GM12878 (cell line): ENCODE data around the gene SMARCD2. TPM values are rescaled to one million over a fixed set of nuclear protein-coding genes. Genes with fewer than 3 reads are reported as not detected.

ENCODE experiments used
- ATAC-seq: fragments of 200-7000 bp; cut with Tn5 transposase; 3 replicates; pipeline ENCODE4 v1.9.1; 2020; ENCODE audit warnings: mild to moderate bottlenecking, moderate library complexity
- BruUV-seq: library from RNA; stranded (reverse); fragments of 400-500 nt; replicated peaks from 2 replicates; lab custom pipeline; 2021; lab: Mats Ljungman, UMichigan
- CTCF ChIA-PET: fragments of 300-600 bp; sonication (Branson Sonifier 250); formaldehyde crosslinking; extraction: SDS; loops from one replicate; lab custom pipeline; 2021; ENCODE audit warnings: inconsistent platforms; lab: Yijun Ruan, JAX
- POLR2A ChIA-PET: fragments of 350-600 bp; formaldehyde crosslinking; extraction: SDS; loops from one replicate; lab custom pipeline; 2021; ENCODE audit warnings: inconsistent platforms; lab: Charles Lee
- RAD21 ChIA-PET: fragments of 300-600 bp; sonication (Branson Sonifier 250); formaldehyde crosslinking; loops from one replicate; lab custom pipeline; 2023; ENCODE audit warnings: antibody characterized with exemption; ENCODE audit not compliant: unreplicated experiment; lab: Charles Lee
- SMC1A ChIA-PET: fragments of 300-600 bp; sonication (Branson Sonifier 250); formaldehyde crosslinking; loops from one replicate; lab custom pipeline; 2023; ENCODE audit not compliant: unreplicated experiment, uncharacterized antibody; lab: Charles Lee
- DNase-seq: peaks from one replicate; pipeline ENCODE4 v3.0.0-alpha.2; 2011; ENCODE audit warnings: low read depth, low spot score
- FAIRE-seq: peaks from 3 replicates; lab custom pipeline; 2011; peaks lifted over from hg19 to GRCh38; lab: Jason Lieb, UNC
- H2AFZ ChIP-seq: 2 replicates; pipeline ENCODE4 v1.6.0; 2011; ENCODE audit warnings: low read depth, low read length, control low read depth; ENCODE audit not compliant: control insufficient read depth
- H3K27ac ChIP-seq: 2 replicates; pipeline ENCODE4 v1.5.1; 2011; ENCODE audit warnings: control low read depth; ENCODE audit not compliant: control insufficient read depth, insufficient read depth
- H3K27me3 ChIP-seq, 2 experiments: replicated peaks in 1 of 2; 2 replicates each; pipeline versions ENCODE4 v1.6.0 to v1.6.1; 2011; ENCODE audit warnings: low read length in 1 of 2; ENCODE audit not compliant: control insufficient read depth in 2 of 2, insufficient read depth in 2 of 2
- H3K36me3 ChIP-seq, 2 experiments: 2 replicates each; pipeline ENCODE4 v1.5.1; 2011; ENCODE audit warnings: low read length in 1 of 2; ENCODE audit not compliant: control insufficient read depth in 2 of 2, insufficient read depth in 2 of 2
- H3K4me1 ChIP-seq: 2 replicates; pipeline ENCODE4 v1.6.1; 2011; ENCODE audit warnings: mild to moderate bottlenecking, low read length, moderate library complexity, mixed read lengths; ENCODE audit not compliant: control insufficient read depth, insufficient read depth
- H3K4me2 ChIP-seq: 2 replicates; pipeline ENCODE4 v1.6.0; 2011; ENCODE audit warnings: control low read depth; ENCODE audit not compliant: control insufficient read depth, insufficient read depth
- H3K4me3 ChIP-seq: fragments of 200-600 bp; sonication (generic); 2 replicates; pipeline ENCODE4 v1.5.1; 2016
- H3K79me2 ChIP-seq: 2 replicates; pipeline ENCODE4 v1.6.0; 2011; ENCODE audit warnings: low read length; ENCODE audit not compliant: control insufficient read depth, insufficient read depth
- H3K9ac ChIP-seq: 2 replicates; pipeline ENCODE4 v1.8.0; 2011; ENCODE audit warnings: low read length, control low read depth, mixed read lengths; ENCODE audit not compliant: control insufficient read depth, insufficient read depth
- H3K9me3 ChIP-seq: replicated peaks from 3 replicates; pipeline ENCODE4 v1.5.1; 2011; ENCODE audit warnings: mild to moderate bottlenecking, low read length; ENCODE audit not compliant: control insufficient read depth, insufficient read depth
- H4K20me1 ChIP-seq: 2 replicates; pipeline ENCODE4 v1.6.0; 2011; ENCODE audit not compliant: control insufficient read depth, insufficient read depth
- KDM1A ChIP-seq: fragments of 200-600 bp; sonication (generic); IDR thresholded peaks from 2 replicates; pipeline ENCODE4 v1.6.1; 2016; ENCODE audit warnings: borderline replicate concordance
- POLR2A ChIP-seq: IDR thresholded peaks from 2 replicates; pipeline ENCODE4 v1.6.1; 2011; ENCODE audit warnings: low read depth, mild to moderate bottlenecking, low read length
- SUZ12 ChIP-seq: fragments of 200-600 bp; sonication (generic); IDR thresholded peaks from one replicate; pipeline ENCODE4 v1.6.1; 2018; ENCODE audit warnings: antibody characterized with exemption, mild to moderate bottlenecking; ENCODE audit not compliant: unreplicated experiment
- ZBTB40 ChIP-seq: fragments of 450-650 bp; IDR thresholded peaks from 2 replicates; pipeline ENCODE4 v1.6.1; 2016; ENCODE audit warnings: mild to moderate bottlenecking, moderate library complexity, borderline replicate concordance
- WGBS: methylation state at CpG from one replicate; pipeline ENCODE4 v1.1.6; 2016; ENCODE audit warnings: low lambda C conversion rate; ENCODE audit not compliant: insufficient replicate concordance, insufficient coverage; ENCODE audit errors: missing lambda C conversion rate; 5-methylcytosine and 5-hydroxymethylcytosine counted together
- in situ Hi-C: fragments of 300-500 bp; cut with MboI; formaldehyde crosslinking; loops from 9 replicates; pipeline ENCODE4 v1.14.3; 2018; ENCODE audit warnings: mixed read lengths
- intact Hi-C: fragments of 100-400 bp; cut with micrococcal nuclease; formaldehyde crosslinking; loops from one replicate; pipeline ENCODE4 v1.14.2; 2022; ENCODE audit not compliant: unreplicated experiment
- polyA plus RNA-seq, 11 experiments: library from polyadenylated mRNA; depleted of rRNA in 4 of 11; unstranded in 6 of 11; stranded (reverse) in 5 of 11; fragments of >200 nt; fragmentation: Nextera tagmentation in 4 of 11; fragmentation: Illumina TruSeq in 1 of 11; extraction: Ambion mirVana in 4 of 11; extraction: Trizol in 1 of 11; gene quantifications; 1 replicate in 1 of 11; 2 replicates in 10 of 11; pipeline versions ENCODE4 v1.2.1 to v1.2.3, GENCODE V29; 2011 to 2016; ENCODE audit warnings: inconsistent platforms in 2 of 11, missing spikeins in 2 of 11, low read depth in 1 of 11
- total RNA-seq, 4 experiments: library from RNA; depleted of rRNA in 3 of 4; stranded (reverse); fragments of >200 nt in 3 of 4; fragmentation: Illumina TruSeq in 1 of 4; extraction: Trizol in 1 of 4; gene quantifications; 2 replicates each; pipeline versions ENCODE4 v1.2.1 to v1.2.3, GENCODE V29; 2013 to 2021
- TF ChIP-seq, protein P1 (sequence below): fragments of 450-650 bp; IDR thresholded peaks from 2 replicates; pipeline ENCODE4 v1.6.1; 2017; ENCODE audit warnings: low read depth, mild to moderate bottlenecking, moderate library complexity

SMARCD2 gene
- total and polyA plus RNA-seq, 10 of the 15 experiments (the other 5 are each of a cell fraction or from before 2014, with no cell fraction given): 2.4 to 111 (median 63.6) TPM

DNA sequence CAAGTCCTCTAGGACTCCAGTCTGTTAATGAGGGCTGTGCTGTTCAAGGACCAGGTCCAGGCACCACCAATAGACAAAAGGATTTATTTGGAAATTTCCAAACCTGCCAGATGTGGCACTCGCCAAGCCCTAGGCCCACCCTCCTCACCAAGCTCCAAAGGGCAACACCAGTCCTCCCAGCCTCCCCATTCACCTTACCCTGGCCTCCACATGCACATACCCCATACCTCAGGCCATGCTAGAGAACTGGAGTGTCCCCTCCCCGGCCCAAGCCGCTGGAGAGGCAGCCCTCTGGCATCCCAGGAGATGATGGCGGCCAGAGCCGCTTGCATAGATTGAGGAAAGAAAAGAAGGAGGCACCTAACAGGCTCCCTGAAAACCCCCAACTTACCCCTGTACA, 10.5 kb downstream of the SMARCD2 start:
- intact Hi-C loops (no loop called here), in situ Hi-C loops (loop anchor here (25.0 kb wide), 1 partner anchor 395 kb away; the partner anchor contains the start of gene CYB561)
- Histone ChIP-seq H2AFZ (no peak overlapping the region), H3K79me2 (peaks cover 31% of the 10 kb centered on the region), H3K4me3 (no peak overlapping the region), H3K9ac (no peak overlapping the region), H4K20me1 (no peaks in the 10 kb centered on the region), H3K4me2 (no peak overlapping the region), H3K27me3 (no peaks in the 10 kb centered on the region), H3K9me3 (no peaks in the 10 kb centered on the region), H3K27ac (no peak overlapping the region), H3K36me3 (peaks cover 33 to 48% of the 10 kb centered on the region in 2 experiments), H3K4me1 (peaks cover 10% of the 10 kb centered on the region)
- POLR2A ChIA-PET: interaction anchor here (0.6 kb wide), 1 partner anchor 52 kb away, joined by 3 read pairs; no protein-coding TSS in a partner anchor
- SMC1A ChIA-PET: no interaction called here
- TF ChIP-seq, protein P1, sequence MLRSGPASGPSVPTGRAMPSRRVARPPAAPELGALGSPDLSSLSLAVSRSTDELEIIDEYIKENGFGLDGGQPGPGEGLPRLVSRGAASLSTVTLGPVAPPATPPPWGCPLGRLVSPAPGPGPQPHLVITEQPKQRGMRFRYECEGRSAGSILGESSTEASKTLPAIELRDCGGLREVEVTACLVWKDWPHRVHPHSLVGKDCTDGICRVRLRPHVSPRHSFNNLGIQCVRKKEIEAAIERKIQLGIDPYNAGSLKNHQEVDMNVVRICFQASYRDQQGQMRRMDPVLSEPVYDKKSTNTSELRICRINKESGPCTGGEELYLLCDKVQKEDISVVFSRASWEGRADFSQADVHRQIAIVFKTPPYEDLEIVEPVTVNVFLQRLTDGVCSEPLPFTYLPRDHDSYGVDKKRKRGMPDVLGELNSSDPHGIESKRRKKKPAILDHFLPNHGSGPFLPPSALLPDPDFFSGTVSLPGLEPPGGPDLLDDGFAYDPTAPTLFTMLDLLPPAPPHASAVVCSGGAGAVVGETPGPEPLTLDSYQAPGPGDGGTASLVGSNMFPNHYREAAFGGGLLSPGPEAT: no peak
- TF ChIP-seq POLR2A: peak; percentile 39; the same call in 1 of the 2 replicates
- RAD21 ChIA-PET: no interaction called here
- no peak for FAIRE-seq
- ATAC-seq: no peak
- no peak for DNase-seq
- CTCF ChIA-PET: interaction anchor here (0.6 to 0.8 kb wide), 2 partner anchors 8 to 401 kb away, joined by 3 read pairs; no protein-coding TSS in a partner anchor
- no TSS peak for BruUV-seq
- 96% methylated on average over 5 of the region's 5 CpGs for WGBS

GRCh38 chr17:63831505-63831904, 11.0 kb downstream of the SMARCD2 start:
- H2AFZ ChIP-seq: no peak overlapping the region
- H3K79me2 ChIP-seq: peaks cover 34% of the 10 kb centered on the region
- DNase-seq (no peak), ATAC-seq (no peak), FAIRE-seq (no peak)
- H3K4me2 ChIP-seq: no peak overlapping the region
- H3K36me3 ChIP-seq: peaks cover 31 to 48% of the 10 kb centered on the region in 2 experiments
- no peak overlapping the region for H3K4me3 ChIP-seq
- 44% methylated on average over 8 of the region's 8 CpGs for WGBS
- SMC1A ChIA-PET: no interaction called here
- no peaks in the 10 kb centered on the region for H3K27me3 ChIP-seq
- H3K9me3 ChIP-seq: no peaks in the 10 kb centered on the region
- TF ChIP-seq KDM1A (no peak), SUZ12 (no peak), ZBTB40 (no peak), POLR2A (0 out of 2 replicates have a peak, but pooled peaks have one; percentile 10)
- H3K9ac ChIP-seq: no peak overlapping the region
- BruUV-seq: no TSS peak
- no peaks in the 10 kb centered on the region for H4K20me1 ChIP-seq
- in situ Hi-C loops: loop anchor here (25.0 kb wide), 1 partner anchor 394 kb away; the partner anchor contains the start of gene CYB561
- H3K27ac ChIP-seq: no peak overlapping the region
- POLR2A ChIA-PET: interaction anchor here (0.6 kb wide), 1 partner anchor 51 kb away, joined by 3 read pairs; no protein-coding TSS in a partner anchor
- intact Hi-C loops: no loop called here
- RAD21 ChIA-PET: no interaction called here
- peaks cover 10% of the 10 kb centered on the region for H3K4me1 ChIP-seq
- CTCF ChIA-PET: interaction anchor here (0.6 kb wide), 1 partner anchor 49 kb away, joined by 3 read pairs; no protein-coding TSS in a partner anchor
